HepG2 (cell line): ENCODE measurements around the gene NGRN. TPM values are rescaled to one million over a fixed set of nuclear protein-coding genes. Genes with fewer than 3 reads are reported as not detected.

Source experiments
- ATM ChIP-seq: fragments of 450-650 bp; IDR thresholded peaks from 2 replicates; pipeline ENCODE4 v1.7.1; 2017; ENCODE audit warnings: mild to moderate bottlenecking, borderline replicate concordance
- DNMT3B ChIP-seq: conservative IDR thresholded peaks from 2 replicates; pipeline ENCODE4 v1.6.1; 2016; ENCODE audit warnings: missing biosample characterization, control low read depth
- FLYWCH1 ChIP-seq: sonication (generic); formaldehyde crosslinking; IDR thresholded peaks from 2 replicates; pipeline ENCODE4 v1.8.1; 2023; ENCODE audit warnings: mild to moderate bottlenecking, missing genetic modification reagents
- HINFP ChIP-seq: sonication (generic); formaldehyde crosslinking; IDR thresholded peaks from 2 replicates; pipeline ENCODE4 v1.4.0; 2020; ENCODE audit warnings: low read depth, mild to moderate bottlenecking, missing genetic modification reagents
- LBX2 ChIP-seq: sonication (generic); formaldehyde crosslinking; IDR thresholded peaks from 2 replicates; pipeline ENCODE4 v1.5.0; 2020; ENCODE audit warnings: missing genetic modification reagents, mild to moderate bottlenecking, borderline replicate concordance
- NCOA2 ChIP-seq: sonication (generic); formaldehyde crosslinking; IDR thresholded peaks from 2 replicates; pipeline ENCODE4 v1.8.0; 2022; ENCODE audit warnings: inconsistent platforms
- SIX4 ChIP-seq: sonication (generic); formaldehyde crosslinking; IDR thresholded peaks from 2 replicates; pipeline ENCODE4 v1.4.0; 2020; ENCODE audit warnings: missing genetic modification reagents
- SNAI1 ChIP-seq: sonication (generic); formaldehyde crosslinking; IDR thresholded peaks from 2 replicates; pipeline ENCODE4 v1.5.0; 2020; ENCODE audit warnings: mild to moderate bottlenecking, missing genetic modification reagents, borderline replicate concordance
- TBP ChIP-seq: sonication (generic); formaldehyde crosslinking; IDR thresholded peaks from 2 replicates; pipeline ENCODE4 v1.5.0; 2020; ENCODE audit warnings: missing genetic modification reagents
- TGIF2 ChIP-seq: IDR thresholded peaks from 2 replicates; pipeline ENCODE4 v1.6.1; 2016; ENCODE audit warnings: control low read depth, missing compliant biosample characterization
- THRA ChIP-seq: sonication (generic); formaldehyde crosslinking; IDR thresholded peaks from 2 replicates; pipeline ENCODE4 v1.4.0; 2020; ENCODE audit warnings: missing genetic modification reagents, borderline replicate concordance
- ZNF225 ChIP-seq: sonication (generic); formaldehyde crosslinking; IDR thresholded peaks from 2 replicates; pipeline ENCODE4 v1.4.0; 2020; ENCODE audit warnings: mild to moderate bottlenecking, missing genetic modification reagents
- ZNF331 ChIP-seq: sonication (generic); formaldehyde crosslinking; IDR thresholded peaks from 2 replicates; pipeline ENCODE4 v1.4.0; 2020; ENCODE audit warnings: missing genetic modification reagents
- ZSCAN22 ChIP-seq: sonication (generic); formaldehyde crosslinking; IDR thresholded peaks from 2 replicates; pipeline ENCODE4 v1.4.0; 2020; ENCODE audit warnings: mild to moderate bottlenecking, missing genetic modification reagents
- polyA plus RNA-seq, 8 experiments: library from polyadenylated mRNA; depleted of rRNA in 3 of 8; stranded (reverse) in 7 of 8; unstranded in 1 of 8; fragments of >200 nt; fragmentation: Illumina TruSeq in 4 of 8; extraction: Trizol in 4 of 8; gene quantifications; 2 replicates each; pipeline versions ENCODE4 v1.2.1 to v1.2.3, GENCODE V29; 2011 to 2016; ENCODE audit warnings: low read depth in 4 of 8, missing spikeins in 1 of 8, mixed read lengths in 1 of 8; ENCODE audit not compliant: insufficient read depth in 1 of 8
- total RNA-seq, 5 experiments: library from RNA; depleted of rRNA; stranded (reverse); fragments of >200 nt; fragmentation: Illumina TruSeq; extraction: Trizol; gene quantifications; 2 replicates each; pipeline ENCODE4 v1.2.3, GENCODE V29; 2016; ENCODE audit warnings: low read depth in 1 of 5
- TF ChIP-seq, protein P1 (sequence below), 2 experiments: fragments of 450-650 bp in 1 of 2; sonication (generic) in 1 of 2; formaldehyde crosslinking in 1 of 2; IDR thresholded peaks; 2 replicates each; pipeline versions ENCODE4 v1.6.1 to v1.8.0; 2016 to 2022; ENCODE audit warnings: antibody characterized with exemption in 1 of 2, mild to moderate bottlenecking in 1 of 2, missing genetic modification reagents in 1 of 2
- TF ChIP-seq, protein P2 (sequence below): IDR thresholded peaks from 2 replicates; pipeline ENCODE4 v1.6.1; 2016; ENCODE audit warnings: low read depth, borderline replicate concordance

Gene NGRN
- total and polyA plus RNA-seq, 2 of the 13 experiments (the other 11 are each of a cell fraction or from before 2014, with no cell fraction given), result 39.8 to 63.7 TPM

- TF ChIP-seq THRA (CRISPR knock-in tag) (peak; percentile 47; the same call in 1 of the 2 replicates), LBX2 (CRISPR knock-in tag) (no peak), ATM (no peak), TBP (CRISPR knock-in tag) (no peak), DNMT3B (no peak), NCOA2 (CRISPR knock-in tag) (no peak), ZSCAN22 (CRISPR knock-in tag) (no peak), HINFP (CRISPR knock-in tag) (no peak), SNAI1 (CRISPR knock-in tag) (no peak), FLYWCH1 (CRISPR knock-in tag) (no peak), TGIF2 (CRISPR knock-in tag) (0 out of 2 replicates have a peak, but pooled peaks have one; percentile 30), ZNF331 (CRISPR knock-in tag) (peak; percentile 16; the same call in 1 of the 2 replicates), SIX4 (CRISPR knock-in tag) (no peak), ZNF225 (CRISPR knock-in tag) (no peak)
- TF ChIP-seq, protein P1, sequence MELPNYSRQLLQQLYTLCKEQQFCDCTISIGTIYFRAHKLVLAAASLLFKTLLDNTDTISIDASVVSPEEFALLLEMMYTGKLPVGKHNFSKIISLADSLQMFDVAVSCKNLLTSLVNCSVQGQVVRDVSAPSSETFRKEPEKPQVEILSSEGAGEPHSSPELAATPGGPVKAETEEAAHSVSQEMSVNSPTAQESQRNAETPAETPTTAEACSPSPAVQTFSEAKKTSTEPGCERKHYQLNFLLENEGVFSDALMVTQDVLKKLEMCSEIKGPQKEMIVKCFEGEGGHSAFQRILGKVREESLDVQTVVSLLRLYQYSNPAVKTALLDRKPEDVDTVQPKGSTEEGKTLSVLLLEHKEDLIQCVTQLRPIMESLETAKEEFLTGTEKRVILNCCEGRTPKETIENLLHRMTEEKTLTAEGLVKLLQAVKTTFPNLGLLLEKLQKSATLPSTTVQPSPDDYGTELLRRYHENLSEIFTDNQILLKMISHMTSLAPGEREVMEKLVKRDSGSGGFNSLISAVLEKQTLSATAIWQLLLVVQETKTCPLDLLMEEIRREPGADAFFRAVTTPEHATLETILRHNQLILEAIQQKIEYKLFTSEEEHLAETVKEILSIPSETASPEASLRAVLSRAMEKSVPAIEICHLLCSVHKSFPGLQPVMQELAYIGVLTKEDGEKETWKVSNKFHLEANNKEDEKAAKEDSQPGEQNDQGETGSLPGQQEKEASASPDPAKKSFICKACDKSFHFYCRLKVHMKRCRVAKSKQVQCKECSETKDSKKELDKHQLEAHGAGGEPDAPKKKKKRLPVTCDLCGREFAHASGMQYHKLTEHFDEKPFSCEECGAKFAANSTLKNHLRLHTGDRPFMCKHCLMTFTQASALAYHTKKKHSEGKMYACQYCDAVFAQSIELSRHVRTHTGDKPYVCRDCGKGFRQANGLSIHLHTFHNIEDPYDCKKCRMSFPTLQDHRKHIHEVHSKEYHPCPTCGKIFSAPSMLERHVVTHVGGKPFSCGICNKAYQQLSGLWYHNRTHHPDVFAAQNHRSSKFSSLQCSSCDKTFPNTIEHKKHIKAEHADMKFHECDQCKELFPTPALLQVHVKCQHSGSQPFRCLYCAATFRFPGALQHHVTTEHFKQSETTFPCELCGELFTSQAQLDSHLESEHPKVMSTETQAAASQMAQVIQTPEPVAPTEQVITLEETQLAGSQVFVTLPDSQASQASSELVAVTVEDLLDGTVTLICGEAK (IDR thresholded peaks at IDR 0.05), result no peak
- TF ChIP-seq, protein P1 (CRISPR knock-in tag; IDR thresholded peaks at IDR 0.05), result no peak
- TF ChIP-seq, protein P2, sequence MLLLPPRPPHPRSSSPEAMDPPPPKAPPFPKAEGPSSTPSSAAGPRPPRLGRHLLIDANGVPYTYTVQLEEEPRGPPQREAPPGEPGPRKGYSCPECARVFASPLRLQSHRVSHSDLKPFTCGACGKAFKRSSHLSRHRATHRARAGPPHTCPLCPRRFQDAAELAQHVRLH, result peak; percentile 58; the same call in 1 of the 2 replicates
Measured at GRCh38 chr15:90320062-90320884, 54.8 kb downstream of the NGRN start (continued).
